Right lobe of liver (tissue), 6 donors: ENCODE measurements around the gene POLR2C. TPM values are rescaled to one million over a fixed set of nuclear protein-coding genes. Genes with fewer than 3 reads are reported as not detected.

Experiments
- ATAC-seq, 4 donors: fragments of 200-7000 bp; cut with Tn5 transposase; one replicate each; pipeline ENCODE4 v1.9.1; 2020; ENCODE audit warnings: mild to moderate bottlenecking in 4 of 4, moderate library complexity in 4 of 4
- DNase-seq, 3 donors: peaks; one replicate each; pipeline ENCODE4 v3.0.0-alpha.2; 2020
- H3K27ac ChIP-seq, 3 donors: fragments of 200-600 bp; one replicate each; pipeline ENCODE4 v1.8.0; 2022
- H3K27me3 ChIP-seq, 2 donors: fragments of 200-600 bp; one replicate each; pipeline ENCODE4 v1.8.0; 2022
- H3K36me3 ChIP-seq, 4 donors: fragments of 200-600 bp; sonication (generic) in 1 of 4; one replicate each; pipeline versions ENCODE4 v1.5.1 to v1.8.0; 2017 to 2022; ENCODE audit warnings: control low read depth in 1 of 4
- H3K4me1 ChIP-seq, 4 donors: fragments of 200-600 bp; sonication (generic) in 1 of 4; one replicate each; pipeline versions ENCODE4 v1.5.1 to v1.8.0; 2017 to 2022; ENCODE audit warnings: control low read depth in 1 of 4
- H3K4me3 ChIP-seq, 3 donors: fragments of 200-600 bp; one replicate each; pipeline ENCODE4 v1.8.0; 2022
- H3K9me3 ChIP-seq, 4 donors: fragments of 200-600 bp; sonication (generic) in 1 of 4; one replicate each; pipeline versions ENCODE4 v1.5.1 to v1.8.0; 2017 to 2022; ENCODE audit warnings: control low read depth in 1 of 4
- CTCF ChIP-seq, 4 donors: fragments of 200-600 bp in 3 of 4; fragments of 450-650 bp in 1 of 4; IDR thresholded peaks; one replicate each; pipeline versions ENCODE4 v1.5.1 to v1.8.0; 2016 to 2022; ENCODE audit warnings: antibody characterized with exemption in 4 of 4, mild to moderate bottlenecking in 2 of 4
- POLR2A ChIP-seq: fragments of 450-650 bp; IDR thresholded peaks from one replicate; pipeline ENCODE4 v1.6.1; 2017; ENCODE audit warnings: antibody characterized with exemption, mild to moderate bottlenecking
- WGBS: methylation state at CpG from one replicate; pipeline ENCODE4 v1.1.6; 2018; ENCODE audit warnings: low coverage, low lambda C conversion rate; ENCODE audit not compliant: insufficient coverage; ENCODE audit errors: missing lambda C conversion rate; 5-methylcytosine and 5-hydroxymethylcytosine counted together
- intact Hi-C, 2 donors: fragments of 100-400 bp; cut with DNase I; formaldehyde crosslinking; loops; one replicate each; pipeline versions ENCODE4 v1.11.2 to v1.14.1; 2022
- total RNA-seq, 6 experiments: library from RNA; depleted of rRNA in 2 of 6; stranded (reverse); fragments of >200 nt in 2 of 6; fragmentation: NEBNext Ultra II Directional in 3 of 6; extraction: Animal tissue kit (Norgen Biotek cat#: 25700) in 3 of 6; gene quantifications; one replicate each; pipeline versions ENCODE4 v1.1.0 to v1.2.4, GENCODE V29; 2016 to 2023
- donor health status: DM: no; HTN: yes; CAD: no.
- donor health status: DM: no; HTN: no; CAD: no.
- donor health status: DM: no; HTN: no; CAD: no.
- donor health status: DM: no; HTN: yes; CAD: no.
- donor health status: DM: no; HTN: yes; CAD: no.

The POLR2C gene
- total RNA-seq, 6 experiments from 2014 or later = 27.7 to 70.2 (median 35.4) TPM

- intact Hi-C loops = loop anchor here (5.0 to 10.0 kb wide), 6 partner anchors 51 to 211 kb away; partner anchors contain the start of gene POLR2C (in 1 of the 2)
- H3K9me3 ChIP-seq = no peaks in the 10 kb centered on the region
- DNase-seq = no peak
- H3K27me3 ChIP-seq = no peaks in the 10 kb centered on the region
- H3K4me1 ChIP-seq = peaks cover 0 to 8% (median 0%) of the 10 kb centered on the region in 4 donors
- H3K4me3 ChIP-seq = no peak overlapping the region
- TF ChIP-seq CTCF (IDR thresholded peaks at IDR 0.05) (no peak), POLR2A (no peak)
- no peak for ATAC-seq
- H3K27ac ChIP-seq = no peak overlapping the region
- no peaks in the 10 kb centered on the region for H3K36me3 ChIP-seq
- 85% methylated on average over 5 of the region's 10 CpGs for WGBS
Measured at GRCh38 chr16:57516176-57516725, 53.8 kb downstream of the POLR2C start.

- Histone ChIP-seq H3K36me3 (no peaks in the 10 kb centered on the region), H3K4me3 (no peak overlapping the region), H3K27me3 (no peaks in the 10 kb centered on the region), H3K27ac (no peak overlapping the region), H3K9me3 (no peaks in the 10 kb centered on the region), H3K4me1 (peaks cover 0 to 8% (median 0%) of the 10 kb centered on the region in 4 donors)
- intact Hi-C loops = loop anchor here (5.0 to 10.0 kb wide), 6 partner anchors 52 to 212 kb away; partner anchors contain the start of gene POLR2C (in 1 of the 2)
- DNase-seq = no peak
- no peak for ATAC-seq
- 75% methylated on average over 3 of the region's 3 CpGs for WGBS
- TF ChIP-seq CTCF (IDR thresholded peaks at IDR 0.05) (no peak), POLR2A (no peak)
Measured at GRCh38 chr16:57516773-57517172, 54.3 kb downstream of the POLR2C start.

GRCh38 chr16:57517397-57518367 lies 55.2 kb downstream of the POLR2C start:
- intact Hi-C loops = loop anchor here (5.0 to 10.0 kb wide), 6 partner anchors 53 to 213 kb away; partner anchors contain the start of gene POLR2C (in 1 of the 2)
- H3K27me3 ChIP-seq = no peaks in the 10 kb centered on the region
- DNase-seq (peak in 1 of 3 donors; percentile 40), ATAC-seq (no peak)
- H3K9me3 ChIP-seq = no peaks in the 10 kb centered on the region
- H3K4me3 ChIP-seq = no peak overlapping the region
- H3K36me3 ChIP-seq = no peaks in the 10 kb centered on the region
- 89% methylated on average over 12 of the region's 31 CpGs for WGBS
- H3K27ac ChIP-seq = no peak overlapping the region
- TF ChIP-seq CTCF (IDR thresholded peaks at IDR 0.05) (no peak), POLR2A (no peak)
- peaks cover 0 to 8% (median 0%) of the 10 kb centered on the region in 4 donors for H3K4me1 ChIP-seq

GRCh38 chr16:57518520-57518919 lies 56.0 kb downstream of the POLR2C start:
- TF ChIP-seq CTCF (IDR thresholded peaks at IDR 0.05) (no peak), POLR2A (no peak)
- WGBS = 80% methylated on average over 1 of the region's 13 CpGs

More at GRCh38 chr16:57518520-57518919, 56.0 kb downstream of the POLR2C start:
- no peak for ATAC-seq
- Histone ChIP-seq H3K36me3 (no peaks in the 10 kb centered on the region), H3K27me3 (no peaks in the 10 kb centered on the region), H3K4me1 (peaks cover 0 to 8% (median 0%) of the 10 kb centered on the region in 4 donors), H3K4me3 (no peak overlapping the region), H3K9me3 (no peaks in the 10 kb centered on the region), H3K27ac (no peak overlapping the region)
- intact Hi-C loops = loop anchor here (5.0 to 10.0 kb wide), 6 partner anchors 54 to 214 kb away; partner anchors contain the start of gene POLR2C (in 1 of the 2)
- DNase-seq = no peak
